ENCODE measurements around the gene PTPN4.

- no peak for TF ChIP-seq ZFP3 (CRISPR knock-in tag; IDR thresholded peaks at IDR 0.05)
- no peak for TF ChIP-seq ZNF565 (CRISPR knock-in tag; conservative IDR thresholded peaks at IDR 0.05; ENCODE audit: low read depth)
- TF ChIP-seq RARB (CRISPR knock-in tag; IDR thresholded peaks at IDR 0.05): no peak
- TF ChIP-seq OSR1 (CRISPR knock-in tag; IDR thresholded peaks at IDR 0.05): no peak
- no peak for TF ChIP-seq ZFP30 (CRISPR knock-in tag; IDR thresholded peaks at IDR 0.05)
- TF ChIP-seq ESRRG (CRISPR knock-in tag; IDR thresholded peaks at IDR 0.05): no peak
- TF ChIP-seq CREB5 (CRISPR knock-in tag; IDR thresholded peaks at IDR 0.05; ENCODE audit: low read depth): no peak
- no peak for TF ChIP-seq CSDC2 (CRISPR knock-in tag; IDR thresholded peaks at IDR 0.05)
- TF ChIP-seq BACH2 (CRISPR knock-in tag; IDR thresholded peaks at IDR 0.05; ENCODE audit: borderline replicate concordance): no peak
- no peak for TF ChIP-seq ARNTL (CRISPR knock-in tag; IDR thresholded peaks at IDR 0.05; ENCODE audit: borderline replicate concordance, low read depth)
- no peak for TF ChIP-seq PATZ1 (CRISPR knock-in tag; IDR thresholded peaks at IDR 0.05; ENCODE audit: borderline replicate concordance)
- TF ChIP-seq SNAI2 (CRISPR knock-in tag; IDR thresholded peaks at IDR 0.05): no peak
- TF ChIP-seq ZNF70 (CRISPR knock-in tag; IDR thresholded peaks at IDR 0.05): no peak
- TF ChIP-seq GLIS3 (CRISPR knock-in tag; IDR thresholded peaks at IDR 0.05): no peak
These were observed 61.5 kb downstream of the PTPN4 start for GRCh38 chr2:119821266-119821665.
